Retinal pigment epithelial cell (primary cell): Measurements from ENCODE around the gene PAPLN.
A peak's percentile ranks its signal among the peaks of the same experiment; 100 is the strongest.

Source experiments
- DNase-seq: peaks from one replicate; pipeline ENCODE4 v3.0.0-alpha.2; 2010; ENCODE audit warnings: low read depth
- H3K4me3 ChIP-seq: 2 replicates; pipeline ENCODE4 v1.5.1; 2011; ENCODE audit warnings: mild to moderate bottlenecking, low read length, control low read depth, moderate library complexity
- TF ChIP-seq, protein P1 (sequence below): conservative IDR thresholded peaks from 2 replicates; pipeline ENCODE4 v1.5.1; 2011; ENCODE audit warnings: low read depth, low read length, control low read depth, inconsistent platforms

Gene PAPLN

DNA sequence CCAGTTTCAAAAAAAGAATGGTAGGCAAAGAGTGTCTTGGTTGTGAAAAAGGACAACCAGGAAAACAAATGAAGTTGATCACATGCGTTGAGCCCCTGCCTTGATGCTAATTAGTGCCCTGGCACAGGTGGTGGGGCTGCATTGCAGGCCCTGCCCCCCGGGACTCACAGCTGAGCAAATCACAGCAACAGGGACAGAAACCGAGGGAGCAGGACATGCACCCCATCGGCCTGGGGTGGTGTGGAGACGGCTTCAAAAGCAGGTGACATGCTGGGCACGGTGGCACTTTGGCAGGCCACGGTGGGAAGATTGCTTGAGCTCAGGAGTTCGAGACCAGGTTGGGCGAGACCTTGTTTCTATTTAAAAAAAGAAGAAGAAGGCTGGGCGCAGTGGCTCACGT lies 1.1 kb upstream of the PAPLN start:
- TF ChIP-seq, protein P1, sequence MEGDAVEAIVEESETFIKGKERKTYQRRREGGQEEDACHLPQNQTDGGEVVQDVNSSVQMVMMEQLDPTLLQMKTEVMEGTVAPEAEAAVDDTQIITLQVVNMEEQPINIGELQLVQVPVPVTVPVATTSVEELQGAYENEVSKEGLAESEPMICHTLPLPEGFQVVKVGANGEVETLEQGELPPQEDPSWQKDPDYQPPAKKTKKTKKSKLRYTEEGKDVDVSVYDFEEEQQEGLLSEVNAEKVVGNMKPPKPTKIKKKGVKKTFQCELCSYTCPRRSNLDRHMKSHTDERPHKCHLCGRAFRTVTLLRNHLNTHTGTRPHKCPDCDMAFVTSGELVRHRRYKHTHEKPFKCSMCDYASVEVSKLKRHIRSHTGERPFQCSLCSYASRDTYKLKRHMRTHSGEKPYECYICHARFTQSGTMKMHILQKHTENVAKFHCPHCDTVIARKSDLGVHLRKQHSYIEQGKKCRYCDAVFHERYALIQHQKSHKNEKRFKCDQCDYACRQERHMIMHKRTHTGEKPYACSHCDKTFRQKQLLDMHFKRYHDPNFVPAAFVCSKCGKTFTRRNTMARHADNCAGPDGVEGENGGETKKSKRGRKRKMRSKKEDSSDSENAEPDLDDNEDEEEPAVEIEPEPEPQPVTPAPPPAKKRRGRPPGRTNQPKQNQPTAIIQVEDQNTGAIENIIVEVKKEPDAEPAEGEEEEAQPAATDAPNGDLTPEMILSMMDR, result no peak
- no peak for DNase-seq
- H3K4me3 ChIP-seq, result no peak overlapping the region

DNA sequence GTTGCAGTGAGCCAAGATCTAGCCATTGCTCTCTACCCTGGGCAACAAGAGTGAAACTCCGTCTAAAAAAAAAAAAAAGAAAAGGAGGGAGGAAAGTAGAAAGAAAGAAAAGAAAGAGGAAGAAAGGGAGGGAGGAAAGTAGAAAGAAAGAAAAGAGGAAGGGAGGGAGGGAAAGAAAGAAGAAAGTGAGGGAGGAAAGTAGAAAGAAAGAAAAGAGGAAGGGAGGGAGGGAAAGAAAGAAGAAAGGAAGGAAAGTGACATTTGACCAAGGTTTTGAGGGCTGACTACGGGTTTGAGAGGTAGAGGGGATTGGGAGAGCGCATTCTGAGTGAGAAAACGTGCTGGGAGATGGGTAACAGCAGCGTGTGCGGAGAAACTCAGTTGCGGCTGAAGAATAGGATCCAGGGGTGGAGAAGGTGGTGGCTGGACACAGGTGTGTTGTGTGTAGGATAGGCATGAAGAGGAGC lies 521 bp upstream of the PAPLN start:
- no peak for DNase-seq
- TF ChIP-seq, protein P1, result no peak
- H3K4me3 ChIP-seq, result no peak overlapping the region

- DNase-seq, result no peak
- TF ChIP-seq, protein P1, result no peak
- H3K4me3 ChIP-seq, result peak overlapping the region; percentile 52
Measured at GRCh38 chr14:73237786-73238423, 599 bp downstream of the PAPLN start.

GRCh38 chr14:73238424-73238852 lies 1.1 kb downstream of the PAPLN start:
- peak; percentile 75 for DNase-seq
- TF ChIP-seq, protein P1, result no peak
- H3K4me3 ChIP-seq, result peak overlapping the region; percentile 52

GRCh38 chr14:73238941-73239340 lies 1.6 kb downstream of the PAPLN start:
- TF ChIP-seq, protein P1, result no peak
- no peak for DNase-seq
- peak overlapping the region; percentile 33 for H3K4me3 ChIP-seq

GRCh38 chr14:73239393-73240241 lies 2.3 kb downstream of the PAPLN start:
- TF ChIP-seq, protein P1, result no peak
- H3K4me3 ChIP-seq, result peak overlapping the region; percentile 33
- peak; percentile 39 for DNase-seq
